SIG-M5 (cell line): ENCODE results near the gene LRRC59.
"Not testable (repeated sequence)": the region's sequence is repeated elsewhere in the genome, so short reads cannot be mapped to it uniquely, and the experiment has no call there.

Experiments
- DNase-seq: peaks from one replicate; lab custom pipeline; 2025; lab: John Stamatoyannopoulos, UW

The LRRC59 gene

GRCh38 chr17:50424996-50425681, 27.8 kb upstream of the LRRC59 start:
- no peak for DNase-seq

GRCh38 chr17:50424246-50424995, 27.1 kb upstream of the LRRC59 start:
- DNase-seq, result no peak

GRCh38 chr17:50423553-50424159, 26.3 kb upstream of the LRRC59 start:
- DNase-seq, result no peak

GRCh38 chr17:50422738-50423137, 25.4 kb upstream of the LRRC59 start:
- DNase-seq, result no peak

- DNase-seq, result no peak
Measured at GRCh38 chr17:50421308-50422051, 24.2 kb upstream of the LRRC59 start.

- DNase-seq, result no peak
Measured at GRCh38 chr17:50420419-50421112, 23.2 kb upstream of the LRRC59 start.

GRCh38 chr17:50419577-50419976, 22.3 kb upstream of the LRRC59 start:
- not testable (repeated sequence) for DNase-seq

- no peak for DNase-seq
Measured at GRCh38 chr17:50414808-50415207, 17.5 kb upstream of the LRRC59 start.

- no peak for DNase-seq
Measured at GRCh38 chr17:50412188-50412732, 14.9 kb upstream of the LRRC59 start.

- no peak for DNase-seq
Measured at GRCh38 chr17:50407921-50408320, 10.6 kb upstream of the LRRC59 start.

- no peak for DNase-seq
Measured at GRCh38 chr17:50406578-50406977, 9.3 kb upstream of the LRRC59 start.

GRCh38 chr17:50405351-50405750, 8.0 kb upstream of the LRRC59 start:
- DNase-seq, result not testable (repeated sequence)

- DNase-seq, result not testable (repeated sequence)
Measured at GRCh38 chr17:50399591-50399990, 2.3 kb upstream of the LRRC59 start.

- DNase-seq, result not testable (repeated sequence)
Measured at GRCh38 chr17:50398672-50399071, 1.3 kb upstream of the LRRC59 start.

- DNase-seq, result no peak
Measured at GRCh38 chr17:50397919-50398285, 579 bp upstream of the LRRC59 start.

- DNase-seq, result no peak
Measured at GRCh38 chr17:50396261-50397110, 837 bp downstream of the LRRC59 start.

- no peak for DNase-seq
Measured at GRCh38 chr17:50394711-50395110, 2.6 kb downstream of the LRRC59 start.

GRCh38 chr17:50393700-50394099, 3.6 kb downstream of the LRRC59 start:
- DNase-seq, result no peak

GRCh38 chr17:50392621-50393020, 4.7 kb downstream of the LRRC59 start:
- no peak for DNase-seq

GRCh38 chr17:50389534-50389933, 7.8 kb downstream of the LRRC59 start:
- no peak for DNase-seq

GRCh38 chr17:50388728-50389127, 8.6 kb downstream of the LRRC59 start:
- no peak for DNase-seq
